Medulla oblongata (tissue), 1 donor: ENCODE measurements around the gene ABI3.
A peak's percentile ranks its signal among the peaks of the same experiment; 100 is the strongest.

ENCODE experiments used
- DNase-seq: peaks from one replicate; pipeline ENCODE4 v3.0.0-alpha.2; 2015; ENCODE audit errors: extremely low spot score

Gene ABI3

GRCh38 chr17:49197346-49197998 is 13.0 kb upstream of the ABI3 start:
- DNase-seq = no peak

GRCh38 chr17:49198211-49198610 is 12.3 kb upstream of the ABI3 start:
- DNase-seq = no peak

- DNase-seq = no peak
Observed at GRCh38 chr17:49200423-49201083, 10.0 kb upstream of the ABI3 start.

GRCh38 chr17:49201481-49201927 is 9.0 kb upstream of the ABI3 start:
- no peak for DNase-seq

GRCh38 chr17:49203796-49204195 is 6.7 kb upstream of the ABI3 start:
- DNase-seq = no peak

- no peak for DNase-seq
Observed at GRCh38 chr17:49204516-49204915, 6.0 kb upstream of the ABI3 start.

GRCh38 chr17:49209061-49209571 is 1.4 kb upstream of the ABI3 start:
- DNase-seq = no peak

GRCh38 chr17:49213399-49213798 is 2.9 kb downstream of the ABI3 start:
- DNase-seq = no peak

GRCh38 chr17:49213847-49214246 is 3.3 kb downstream of the ABI3 start:
- no peak for DNase-seq

GRCh38 chr17:49214676-49215360 is 4.3 kb downstream of the ABI3 start:
- peak; percentile 37 for DNase-seq

- no peak for DNase-seq
Observed at GRCh38 chr17:49216482-49216881, 6.0 kb downstream of the ABI3 start.

- DNase-seq = peak; percentile 77
Observed at GRCh38 chr17:49216953-49217650, 6.6 kb downstream of the ABI3 start.

- peak; percentile 82 for DNase-seq
Observed at GRCh38 chr17:49217651-49218413, 7.3 kb downstream of the ABI3 start.

GRCh38 chr17:49218941-49219913 is 8.7 kb downstream of the ABI3 start:
- DNase-seq = peak; percentile 50

- DNase-seq = no peak
Observed at GRCh38 chr17:49219987-49220386, 9.5 kb downstream of the ABI3 start.

- no peak for DNase-seq
Observed at GRCh38 chr17:49223168-49223516, 12.6 kb downstream of the ABI3 start.

GRCh38 chr17:49223517-49224197 is 13.2 kb downstream of the ABI3 start:
- DNase-seq = peak; percentile 45

GRCh38 chr17:49224198-49224996 is 13.9 kb downstream of the ABI3 start:
- no peak for DNase-seq

- DNase-seq = no peak
Observed at GRCh38 chr17:49224997-49225337, 14.5 kb downstream of the ABI3 start.
